OCI-LY7 (cell line): ENCODE measurements around the gene BRSK1.

Source experiments
- CTCF ChIP-seq: fragments of 200-600 bp; sonication (generic); conservative IDR thresholded peaks from 2 replicates; pipeline ENCODE4 v1.5.1; 2014; ENCODE audit warnings: mild to moderate bottlenecking, antibody characterized with exemption, low read length, moderate library complexity, mixed read lengths
- EZH2phosphoT487 ChIP-seq: fragments of 200-600 bp; sonication (generic); IDR thresholded peaks from 2 replicates; pipeline ENCODE4 v1.6.1; 2018; ENCODE audit warnings: low read depth, borderline replicate concordance, mild to moderate bottlenecking, mixed run types, antibody characterized with exemption, low read length, moderate library complexity, mixed read lengths

DNA sequence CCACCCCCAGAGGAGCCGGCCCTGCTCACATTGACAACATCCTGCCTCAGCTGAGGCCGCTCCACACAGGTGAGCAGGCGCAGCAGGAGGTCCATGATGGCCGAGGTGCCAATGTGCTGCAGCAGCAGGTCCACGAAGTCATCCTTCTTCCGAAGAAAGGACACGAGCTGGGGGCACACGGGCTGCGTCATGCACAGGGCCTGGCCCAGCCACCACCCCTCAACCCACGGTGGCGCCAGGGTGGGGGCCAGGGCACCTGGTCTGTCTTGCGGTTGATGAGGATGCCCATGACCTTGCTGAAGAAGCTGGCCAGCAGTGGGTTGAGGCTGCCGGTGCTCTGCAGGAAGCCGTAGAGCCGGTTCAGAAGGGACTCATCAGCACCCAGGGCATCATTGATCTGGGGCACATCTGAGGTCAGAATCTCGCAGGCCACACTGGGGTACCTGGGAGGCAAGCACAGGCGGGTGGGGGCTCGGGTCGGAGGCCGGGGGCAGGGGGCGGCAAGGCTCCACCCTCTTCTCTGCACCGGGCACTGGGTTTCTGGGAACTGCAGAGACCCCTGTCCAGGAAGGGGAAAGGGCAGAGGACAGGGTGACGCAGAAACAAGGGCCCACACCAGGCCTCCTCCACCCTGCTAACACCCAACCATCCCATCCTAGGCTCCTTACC, 38.4 kb upstream of the BRSK1 start:
- TF ChIP-seq CTCF (no peak), EZH2phosphoT487 (no peak)
